ENCODE measurements around the gene AP1S2. TPM values are rescaled to one million over a fixed set of nuclear protein-coding genes. Genes with fewer than 3 reads are reported as not detected.
A peak's percentile ranks its signal among the peaks of the same experiment; 100 is the strongest.

The AP1S2 gene
- total RNA-seq, 4 donors from 2014 or later, result 36.8 to 73.9 (median 53.4) TPM

DNA sequence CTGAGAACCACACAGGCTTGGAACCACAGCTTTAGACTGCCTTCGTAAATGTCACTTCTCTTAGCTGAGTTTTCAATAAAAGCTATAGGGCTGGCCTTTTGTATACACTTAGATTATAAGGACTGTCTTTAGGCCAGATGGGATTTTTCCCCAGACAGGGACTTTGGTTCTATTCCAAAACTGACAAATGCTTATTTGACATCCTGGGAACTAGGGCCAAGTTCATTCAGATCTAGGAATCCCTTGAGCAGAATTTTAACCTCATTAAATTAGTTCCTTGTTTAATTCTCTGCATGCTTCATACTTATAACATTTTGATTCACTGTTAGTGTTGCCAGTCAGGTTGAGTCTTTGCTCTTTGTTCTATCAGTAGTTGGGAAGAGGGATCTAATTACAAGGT lies 41.2 kb downstream of the AP1S2 start:
- ATAC-seq (ENCODE audit: low FRiP score) (no peak), DNase-seq (ENCODE audit: low spot score) (no peak)
- TF ChIP-seq, protein P1, sequence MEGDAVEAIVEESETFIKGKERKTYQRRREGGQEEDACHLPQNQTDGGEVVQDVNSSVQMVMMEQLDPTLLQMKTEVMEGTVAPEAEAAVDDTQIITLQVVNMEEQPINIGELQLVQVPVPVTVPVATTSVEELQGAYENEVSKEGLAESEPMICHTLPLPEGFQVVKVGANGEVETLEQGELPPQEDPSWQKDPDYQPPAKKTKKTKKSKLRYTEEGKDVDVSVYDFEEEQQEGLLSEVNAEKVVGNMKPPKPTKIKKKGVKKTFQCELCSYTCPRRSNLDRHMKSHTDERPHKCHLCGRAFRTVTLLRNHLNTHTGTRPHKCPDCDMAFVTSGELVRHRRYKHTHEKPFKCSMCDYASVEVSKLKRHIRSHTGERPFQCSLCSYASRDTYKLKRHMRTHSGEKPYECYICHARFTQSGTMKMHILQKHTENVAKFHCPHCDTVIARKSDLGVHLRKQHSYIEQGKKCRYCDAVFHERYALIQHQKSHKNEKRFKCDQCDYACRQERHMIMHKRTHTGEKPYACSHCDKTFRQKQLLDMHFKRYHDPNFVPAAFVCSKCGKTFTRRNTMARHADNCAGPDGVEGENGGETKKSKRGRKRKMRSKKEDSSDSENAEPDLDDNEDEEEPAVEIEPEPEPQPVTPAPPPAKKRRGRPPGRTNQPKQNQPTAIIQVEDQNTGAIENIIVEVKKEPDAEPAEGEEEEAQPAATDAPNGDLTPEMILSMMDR (IDR thresholded peaks at IDR 0.05), result no peak

DNA sequence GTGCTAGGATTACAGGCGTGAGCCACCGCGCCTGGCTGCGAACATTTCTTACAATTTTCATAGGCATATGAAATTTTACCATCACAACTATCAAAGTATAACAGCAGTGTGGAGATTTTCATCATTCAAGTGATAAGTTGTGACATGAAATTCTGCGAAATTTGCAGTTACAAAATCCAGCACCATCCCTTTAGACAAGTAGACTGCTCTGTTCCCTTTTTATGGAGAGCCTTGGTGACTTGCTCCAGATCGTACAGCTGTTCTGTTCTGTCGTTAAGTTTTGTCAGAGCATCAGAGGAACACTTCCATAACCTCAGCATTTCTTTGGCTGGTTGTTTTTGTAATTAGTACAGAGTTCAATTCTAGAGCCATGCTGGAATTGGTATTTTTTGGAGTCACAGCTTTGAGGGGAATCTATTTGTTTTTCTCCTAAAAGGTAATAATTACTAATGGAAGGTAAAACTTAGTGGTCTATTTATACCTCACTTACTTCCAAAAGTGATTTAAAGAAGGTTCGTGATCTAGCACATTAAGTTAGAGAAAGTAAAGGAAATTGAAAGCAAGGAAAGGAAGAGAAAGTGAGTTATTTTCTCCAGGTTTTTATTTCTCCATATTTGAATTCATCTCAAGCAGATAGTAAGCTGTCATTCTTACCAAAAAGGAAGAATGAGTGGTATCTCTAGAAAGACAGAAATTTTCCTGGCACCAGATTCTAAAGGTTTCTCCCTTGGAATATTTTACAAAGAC lies 42.2 kb downstream of the AP1S2 start:
- DNase-seq (ENCODE audit: low spot score), result no peak
- TF ChIP-seq, protein P1 (IDR thresholded peaks at IDR 0.05), result no peak
- no peak for ATAC-seq (ENCODE audit: low FRiP score)

DNA sequence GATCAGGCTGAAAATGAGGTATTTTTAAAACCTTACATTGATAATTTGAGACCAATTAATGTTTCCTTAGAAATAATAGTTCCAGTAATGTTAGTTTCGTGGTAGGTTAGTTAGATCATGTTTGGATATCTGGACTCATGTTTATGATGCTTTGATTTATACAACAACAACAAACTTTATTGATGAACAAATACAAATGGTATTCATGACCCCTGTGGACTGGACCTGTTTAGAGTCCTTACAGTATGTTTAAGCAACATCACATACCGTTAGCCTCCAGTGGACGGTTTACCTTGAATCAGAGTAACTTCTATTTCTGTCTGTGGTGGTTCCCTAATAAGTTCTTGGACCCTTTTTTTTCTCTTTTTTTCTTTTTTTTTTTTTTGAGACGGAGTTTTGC lies 46.4 kb downstream of the AP1S2 start:
- ATAC-seq (ENCODE audit: low FRiP score) (no peak), DNase-seq (ENCODE audit: low spot score) (no peak)
- TF ChIP-seq, protein P1 (IDR thresholded peaks at IDR 0.05), result no peak

DNA sequence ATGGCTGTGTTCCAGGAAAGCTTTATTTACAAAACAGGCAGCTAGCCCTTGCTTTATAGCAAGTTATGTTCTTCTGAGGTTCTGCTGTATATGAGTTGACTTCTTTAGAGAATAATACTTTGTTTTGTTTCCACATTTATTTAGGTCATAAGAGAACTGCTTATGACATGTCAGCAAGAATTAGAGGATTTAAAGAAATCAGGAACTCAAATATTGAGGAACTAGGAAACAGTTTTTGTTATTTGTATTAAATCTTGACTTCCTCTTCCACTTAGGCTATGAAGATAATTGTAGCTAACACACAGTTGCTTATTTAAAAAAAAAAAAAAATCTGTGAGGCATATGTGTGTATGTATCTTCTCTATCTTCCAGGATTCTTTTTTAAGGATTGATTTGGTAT lies 50.0 kb downstream of the AP1S2 start:
- no peak for DNase-seq (ENCODE audit: low spot score)
- no peak for ATAC-seq (ENCODE audit: low FRiP score)
- TF ChIP-seq, protein P1 (IDR thresholded peaks at IDR 0.05), result no peak

DNA sequence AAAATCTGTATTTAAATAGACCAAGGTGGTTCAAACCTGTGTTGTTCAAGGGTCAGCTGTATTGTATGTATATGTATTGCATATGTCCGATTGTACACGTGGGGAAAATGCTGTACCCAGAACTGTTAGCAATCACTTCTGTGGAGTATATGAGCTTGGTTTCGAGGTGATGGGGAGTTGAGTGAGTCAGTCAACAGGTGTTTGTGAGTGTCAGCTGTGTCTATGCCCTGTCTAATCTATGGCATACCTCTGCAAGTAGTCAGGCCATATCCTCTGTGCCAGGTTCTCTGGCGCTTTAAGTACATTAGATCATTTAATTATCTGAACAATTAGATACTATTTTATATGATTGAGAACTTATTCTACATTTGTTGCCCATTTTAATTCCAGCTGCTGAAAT lies 56.9 kb downstream of the AP1S2 start:
- no peak for DNase-seq (ENCODE audit: low spot score)
- no peak for ATAC-seq (ENCODE audit: low FRiP score)
- TF ChIP-seq, protein P1 (IDR thresholded peaks at IDR 0.05), result no peak

DNA sequence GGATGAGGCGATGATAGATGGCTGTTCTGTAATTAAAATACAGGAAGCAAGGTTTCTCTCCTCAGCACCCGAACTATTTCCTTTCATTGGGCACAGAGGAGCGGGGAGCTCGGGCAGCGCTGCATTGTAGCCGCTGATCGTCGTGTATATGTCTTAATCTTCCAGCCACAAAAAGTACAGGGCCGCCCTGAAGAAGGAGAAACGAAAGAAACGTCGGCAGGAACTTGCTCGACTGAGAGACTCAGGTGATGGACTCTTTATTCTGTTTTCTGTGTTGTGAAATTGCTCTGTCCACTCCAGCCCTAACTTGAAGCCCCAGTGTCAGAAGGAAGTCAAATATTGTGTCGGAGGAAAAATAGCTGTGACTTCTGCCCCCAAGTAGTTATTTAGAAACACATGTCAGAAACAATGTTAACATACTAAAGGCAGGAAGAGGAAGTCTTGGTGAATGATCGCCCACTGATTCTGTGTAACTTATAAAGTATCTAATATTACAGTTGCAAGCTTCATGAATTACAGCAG lies 63.8 kb downstream of the AP1S2 start:
- peak; percentile 8 for ATAC-seq (ENCODE audit: low FRiP score)
- DNase-seq (ENCODE audit: low spot score), result no peak
- TF ChIP-seq, protein P1 (IDR thresholded peaks at IDR 0.05), result no peak

Measured in omental fat pad (tissue), 4 donors.